ENCODE results near the gene KL. TPM values are rescaled to one million over a fixed set of nuclear protein-coding genes. Genes with fewer than 3 reads are reported as not detected.

Gene KL
- total RNA-seq, 6 experiments from 2014 or later: 0.07 TPM; not detected in 5

DNA sequence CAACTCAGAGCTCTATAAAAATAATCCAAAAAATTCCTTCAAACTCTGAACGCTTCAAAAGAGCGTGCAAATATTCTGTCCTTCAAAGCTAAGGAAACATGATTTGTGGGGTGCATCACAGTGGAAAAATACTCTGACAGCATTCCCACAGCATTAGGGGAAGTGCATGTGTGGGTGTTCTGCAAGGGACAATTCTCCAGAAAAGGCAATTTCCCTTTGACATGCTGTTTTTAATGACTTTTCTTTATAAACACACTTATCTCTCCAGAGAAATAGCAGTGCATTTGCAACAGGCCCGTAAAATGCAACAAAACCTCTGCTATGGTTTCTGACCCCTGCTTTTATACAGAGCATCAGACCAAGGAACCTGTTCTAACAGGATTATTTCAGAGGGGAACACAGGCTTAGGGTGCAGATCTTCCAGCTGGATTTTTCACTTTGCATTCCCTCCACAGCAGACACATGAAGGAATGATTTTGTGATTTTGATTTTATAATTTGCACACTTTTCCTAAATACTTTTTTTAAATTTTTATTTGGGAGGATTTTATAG is 42.6 kb downstream of the KL start:
- peaks cover 7% of the 10 kb centered on the region; the same call in 1 of the 2 replicates for H3K27me3 Mint-ChIP-seq (ENCODE audit: insufficient read depth)
- peaks cover 9% of the 10 kb centered on the region for H3K4me1 Mint-ChIP-seq (ENCODE audit: low read depth)
- H3K9me3 Mint-ChIP-seq: no peaks in the 10 kb centered on the region
- TF ChIP-seq, protein P1, sequence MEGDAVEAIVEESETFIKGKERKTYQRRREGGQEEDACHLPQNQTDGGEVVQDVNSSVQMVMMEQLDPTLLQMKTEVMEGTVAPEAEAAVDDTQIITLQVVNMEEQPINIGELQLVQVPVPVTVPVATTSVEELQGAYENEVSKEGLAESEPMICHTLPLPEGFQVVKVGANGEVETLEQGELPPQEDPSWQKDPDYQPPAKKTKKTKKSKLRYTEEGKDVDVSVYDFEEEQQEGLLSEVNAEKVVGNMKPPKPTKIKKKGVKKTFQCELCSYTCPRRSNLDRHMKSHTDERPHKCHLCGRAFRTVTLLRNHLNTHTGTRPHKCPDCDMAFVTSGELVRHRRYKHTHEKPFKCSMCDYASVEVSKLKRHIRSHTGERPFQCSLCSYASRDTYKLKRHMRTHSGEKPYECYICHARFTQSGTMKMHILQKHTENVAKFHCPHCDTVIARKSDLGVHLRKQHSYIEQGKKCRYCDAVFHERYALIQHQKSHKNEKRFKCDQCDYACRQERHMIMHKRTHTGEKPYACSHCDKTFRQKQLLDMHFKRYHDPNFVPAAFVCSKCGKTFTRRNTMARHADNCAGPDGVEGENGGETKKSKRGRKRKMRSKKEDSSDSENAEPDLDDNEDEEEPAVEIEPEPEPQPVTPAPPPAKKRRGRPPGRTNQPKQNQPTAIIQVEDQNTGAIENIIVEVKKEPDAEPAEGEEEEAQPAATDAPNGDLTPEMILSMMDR (IDR thresholded peaks at IDR 0.05): no peak
- DNase-seq: no peak
- no peak overlapping the region for H3K4me3 Mint-ChIP-seq
- no peak overlapping the region for H3K27ac Mint-ChIP-seq
- H3K36me3 Mint-ChIP-seq (ENCODE audit: low read depth): no peaks in the 10 kb centered on the region

DNA sequence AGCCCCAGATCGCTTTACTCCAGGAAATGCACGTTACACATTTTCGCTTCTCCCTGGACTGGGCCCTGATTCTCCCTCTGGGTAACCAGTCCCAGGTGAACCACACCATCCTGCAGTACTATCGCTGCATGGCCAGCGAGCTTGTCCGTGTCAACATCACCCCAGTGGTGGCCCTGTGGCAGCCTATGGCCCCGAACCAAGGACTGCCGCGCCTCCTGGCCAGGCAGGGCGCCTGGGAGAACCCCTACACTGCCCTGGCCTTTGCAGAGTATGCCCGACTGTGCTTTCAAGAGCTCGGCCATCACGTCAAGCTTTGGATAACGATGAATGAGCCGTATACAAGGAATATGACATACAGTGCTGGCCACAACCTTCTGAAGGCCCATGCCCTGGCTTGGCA is 44.6 kb downstream of the KL start:
- DNase-seq: no peak
- Mint-ChIP-seq H3K9me3 (no peaks in the 10 kb centered on the region), H3K4me3 (no peak overlapping the region), H3K36me3 (ENCODE audit: low read depth) (no peaks in the 10 kb centered on the region), H3K4me1 (ENCODE audit: low read depth) (peaks cover 9% of the 10 kb centered on the region), H3K27ac (no peak overlapping the region), H3K27me3 (ENCODE audit: insufficient read depth) (peaks cover 3% of the 10 kb centered on the region; the same call in 1 of the 2 replicates)
- TF ChIP-seq, protein P1 (IDR thresholded peaks at IDR 0.05): no peak

DNA sequence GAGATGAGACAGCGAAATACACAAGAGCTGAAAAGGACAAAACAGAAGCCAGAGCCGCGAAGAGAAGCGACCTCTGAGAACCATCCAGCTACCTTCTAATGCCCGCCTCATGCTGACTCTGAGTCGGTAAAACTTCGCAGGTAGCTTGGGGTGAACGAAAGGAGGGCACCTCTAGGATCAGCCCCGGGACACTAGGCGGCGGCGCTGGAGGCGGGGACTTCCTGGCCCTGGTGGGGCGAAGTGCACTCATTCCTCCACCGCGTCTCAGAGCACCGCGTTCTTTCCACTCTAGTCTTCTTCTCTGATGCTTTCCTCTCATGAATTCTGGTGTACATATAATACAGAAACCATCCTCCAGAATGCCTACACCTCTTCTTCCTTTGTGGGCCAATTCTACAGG is 50.1 kb downstream of the KL start:
- Mint-ChIP-seq H3K36me3 (ENCODE audit: low read depth) (no peaks in the 10 kb centered on the region), H3K27me3 (ENCODE audit: insufficient read depth) (peaks cover 2% of the 10 kb centered on the region), H3K9me3 (no peaks in the 10 kb centered on the region)

DNA sequence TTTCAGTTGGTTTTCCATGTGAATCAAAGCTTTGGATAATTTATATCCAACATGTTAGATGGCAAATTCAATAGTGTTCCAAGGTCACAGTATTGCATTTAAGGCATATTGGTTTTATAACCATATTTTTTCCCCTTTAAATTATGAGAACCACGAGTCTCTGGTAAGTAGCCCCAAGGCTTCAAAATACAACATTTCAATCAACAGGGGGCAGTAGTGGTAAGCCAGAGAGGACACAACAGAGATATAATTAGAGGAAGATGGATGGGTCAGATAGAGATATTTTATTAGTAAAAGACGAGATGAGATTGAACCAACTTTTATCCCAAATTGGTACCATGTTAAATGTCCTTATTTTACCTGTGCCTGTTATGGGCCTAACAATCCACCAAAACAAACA is 53.1 kb downstream of the KL start:
- Mint-ChIP-seq H3K4me3 (no peak overlapping the region), H3K27ac (no peak overlapping the region), H3K4me1 (ENCODE audit: low read depth) (no peaks in the 10 kb centered on the region), H3K36me3 (ENCODE audit: low read depth) (no peaks in the 10 kb centered on the region), H3K9me3 (no peaks in the 10 kb centered on the region), H3K27me3 (ENCODE audit: insufficient read depth) (peaks cover 2% of the 10 kb centered on the region)
- TF ChIP-seq, protein P1 (IDR thresholded peaks at IDR 0.05): peak; percentile 68
- no peak for DNase-seq

More for the DNA sequence above, 50.1 kb downstream of the KL start:
- no peak overlapping the region for H3K4me3 Mint-ChIP-seq
- no peak for DNase-seq
- no peaks in the 10 kb centered on the region for H3K4me1 Mint-ChIP-seq (ENCODE audit: low read depth)
- H3K27ac Mint-ChIP-seq: no peak overlapping the region
- TF ChIP-seq, protein P1 (IDR thresholded peaks at IDR 0.05): no peak

DNA sequence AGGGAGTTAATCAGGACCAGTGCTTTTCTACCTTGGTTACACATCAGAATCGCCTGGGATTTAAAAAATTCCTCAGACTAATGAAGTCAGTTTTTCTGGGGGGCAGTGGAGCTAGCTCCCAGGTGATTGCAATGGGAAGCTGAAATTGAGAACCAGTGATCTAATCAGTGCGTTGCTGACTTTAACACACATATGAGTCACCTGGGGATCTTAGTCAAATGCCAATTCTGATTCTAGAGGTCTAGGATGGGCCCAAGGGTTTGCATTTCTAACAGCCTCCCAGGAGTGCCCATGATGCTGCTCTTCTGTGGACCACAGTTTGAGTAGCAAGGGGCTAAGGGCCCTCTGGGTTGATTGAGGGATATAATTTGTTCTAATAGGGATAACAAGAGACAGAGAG is 54.5 kb downstream of the KL start:
- peaks cover 3% of the 10 kb centered on the region for H3K27me3 Mint-ChIP-seq (ENCODE audit: insufficient read depth)
- H3K4me1 Mint-ChIP-seq (ENCODE audit: low read depth): no peaks in the 10 kb centered on the region
- TF ChIP-seq, protein P1 (IDR thresholded peaks at IDR 0.05): no peak
- H3K36me3 Mint-ChIP-seq (ENCODE audit: low read depth): no peaks in the 10 kb centered on the region
- no peak overlapping the region for H3K4me3 Mint-ChIP-seq
- H3K9me3 Mint-ChIP-seq: no peaks in the 10 kb centered on the region
- no peak overlapping the region for H3K27ac Mint-ChIP-seq
- peak; percentile 3 for DNase-seq
